Anterior cingulate cortex (tissue), 58 donors: Measurements from ENCODE around the gene PDZRN4.
"Not testable (repeated sequence)": the region's sequence is repeated elsewhere in the genome, so short reads cannot be mapped to it uniquely, and the experiment has no call there.

ENCODE experiments used
- DNase-seq, 58 donors: peaks; one replicate each; lab custom pipeline; 2025; lab: John Stamatoyannopoulos, UW

Gene PDZRN4

GRCh38 chr12:41277946-41278267 lies 89.8 kb downstream of the PDZRN4 start:
- no peak for DNase-seq

GRCh38 chr12:41280341-41281095 lies 92.4 kb downstream of the PDZRN4 start:
- not testable (repeated sequence) for DNase-seq

GRCh38 chr12:41285470-41285869 lies 97.3 kb downstream of the PDZRN4 start:
- DNase-seq, result not testable (repeated sequence)

GRCh38 chr12:41286426-41286825 lies 98.3 kb downstream of the PDZRN4 start:
- DNase-seq, result no peak

GRCh38 chr12:41287500-41288141 lies 99.5 kb downstream of the PDZRN4 start:
- DNase-seq, result no peak

- DNase-seq, result no peak
Observed at GRCh38 chr12:41288142-41288811, 100.2 kb downstream of the PDZRN4 start.

GRCh38 chr12:41289501-41289900 lies 101.4 kb downstream of the PDZRN4 start:
- no peak for DNase-seq

- DNase-seq, result no peak
Observed at GRCh38 chr12:41293011-41293410, 104.9 kb downstream of the PDZRN4 start.

- no peak for DNase-seq
Observed at GRCh38 chr12:41293461-41293860, 105.3 kb downstream of the PDZRN4 start.

GRCh38 chr12:41302979-41303403 lies 114.9 kb downstream of the PDZRN4 start:
- DNase-seq, result no peak

- no peak for DNase-seq
Observed at GRCh38 chr12:41304526-41304925, 116.4 kb downstream of the PDZRN4 start.

GRCh38 chr12:41310367-41310766 lies 122.2 kb downstream of the PDZRN4 start:
- no peak for DNase-seq

GRCh38 chr12:41311883-41312282 lies 123.8 kb downstream of the PDZRN4 start:
- peak in 1 of 58 donors; percentile 3 for DNase-seq

GRCh38 chr12:41312451-41312850 lies 124.3 kb downstream of the PDZRN4 start:
- DNase-seq, result peak in 1 of 58 donors; percentile 5

GRCh38 chr12:41325336-41325735 lies 137.2 kb downstream of the PDZRN4 start:
- no peak for DNase-seq

GRCh38 chr12:41327096-41327895 lies 139.2 kb downstream of the PDZRN4 start:
- no peak for DNase-seq

- DNase-seq, result peak in 2 of 58 donors; percentile 5 to 7
Observed at GRCh38 chr12:41333974-41334373, 145.9 kb downstream of the PDZRN4 start.

- no peak for DNase-seq
Observed at GRCh38 chr12:41334390-41334789, 146.3 kb downstream of the PDZRN4 start.

- peak in 1 of 58 donors; percentile 6 for DNase-seq
Observed at GRCh38 chr12:41336041-41336549, 148.0 kb downstream of the PDZRN4 start.

GRCh38 chr12:41339784-41340183 lies 151.7 kb downstream of the PDZRN4 start:
- no peak for DNase-seq
